ENCODE results near the gene PKMYT1. TPM values are rescaled to one million over a fixed set of nuclear protein-coding genes. Genes with fewer than 3 reads are reported as not detected.

The PKMYT1 gene
- total and polyA plus RNA-seq, 2 of the 4 experiments (the other 2 are of a cell fraction) = 1.8 to 14.9 TPM

GRCh38 chr16:3029491-3030221 lies 49.4 kb upstream of the PKMYT1 start:
- no peak overlapping the region for H3K14ac ChIP-seq (replicated peaks; ENCODE audit: low read depth, low read length)
- no peak overlapping the region for H3K4me3 ChIP-seq (ENCODE audit: insufficient read depth, low read depth, low read length)
- no peak overlapping the region for H3K23ac ChIP-seq (ENCODE audit: low read depth, low read length)
- H4K20me1 ChIP-seq (ENCODE audit: insufficient read depth, low read length) = peaks cover 7% of the 10 kb centered on the region; the same call in 1 of the 2 replicates
- no peaks in the 10 kb centered on the region for H3K79me1 ChIP-seq (ENCODE audit: low read depth in 1 of 2, low read length in 2 of 2)
- H2BK5ac ChIP-seq (ENCODE audit: low read depth, low read length, poor library complexity, severe bottlenecking) = no peak overlapping the region
- no peak overlapping the region; the same call in 2 of the 3 replicates for H2BK15ac ChIP-seq (ENCODE audit: low read depth, low read length)
- no peak overlapping the region for H3K4me2 ChIP-seq (ENCODE audit: low read depth, low read length)
- no peak overlapping the region for H3K9ac ChIP-seq (ENCODE audit: low read depth, low read length)
- in situ Hi-C loops (cut with MboI; ENCODE audit: low sequenced_read_pairs) (no loop called here), dilution Hi-C loops (cut with HindIII; ENCODE audit: low sequenced_read_pairs, unreplicated experiment) (no loop called here), intact Hi-C loops (cut with micrococcal nuclease) (no loop called here)
- DNase-seq (peak; percentile 31), ATAC-seq (ENCODE audit: low read depth) (peak; percentile 33)
- H3K36me3 ChIP-seq (ENCODE audit: control insufficient read depth, insufficient read depth, low read length) = peaks cover 11% of the 10 kb centered on the region; the same call in 1 of the 2 replicates
- WGBS, 2 experiments (ENCODE audit: extremely low coverage in 2 of 2, insufficient read length in 1 of 2) = 15% methylated on average over 48 of the region's 59 CpGs; no CpG with 5 or more reads in 1 of the 2 experiments
- peak overlapping the region; percentile 81 for H2AFZ ChIP-seq (replicated peaks; ENCODE audit: low read length, poor library complexity)
- H3K27ac ChIP-seq (ENCODE audit: insufficient read depth, low read length) = no peak overlapping the region
- no peak overlapping the region for H3K56ac ChIP-seq (ENCODE audit: extremely low read depth, insufficient read depth, low read length)
- H4K5ac ChIP-seq (ENCODE audit: low read depth, low read length) = no peak overlapping the region
- CTCF ChIA-PET = interaction anchor here (0.7 to 1.5 kb wide), 3 partner anchors 16 to 99 kb away, joined by 3 to 4 read pairs (median 3); no protein-coding TSS in a partner anchor
- no TSS peak for BruUV-seq (replicated peaks)
- POLR2A ChIA-PET (ENCODE audit: unreplicated experiment) = no interaction called here
- no peak overlapping the region for H3K18ac ChIP-seq (ENCODE audit: low read depth, low read length)
- no peak overlapping the region; the same call in 1 of the 2 replicates for H4K91ac ChIP-seq (ENCODE audit: insufficient read depth, low read depth, low read length)
- no peak overlapping the region for H2AK5ac ChIP-seq (ENCODE audit: low read depth, low read length)
- H2AK9ac ChIP-seq (replicated peaks; ENCODE audit: low read depth, low read length, poor library complexity) = peak overlapping the region; percentile 79
- no peak for TF ChIP-seq CHD1 (IDR thresholded peaks at IDR 0.05; ENCODE audit: low read depth, low read length)
- TF ChIP-seq FOS (IDR thresholded peaks at IDR 0.05; ENCODE audit: low read depth, low read length) = no peak
- TF ChIP-seq BHLHE40 (IDR thresholded peaks at IDR 0.05; ENCODE audit: low read depth, low read length) = no peak
- no peak; the same call in 1 of the 2 replicates for TF ChIP-seq POLR2A (IDR thresholded peaks at IDR 0.05; ENCODE audit: low read depth, low read length)
- no peak for TF ChIP-seq MAZ (IDR thresholded peaks at IDR 0.05; ENCODE audit: borderline replicate concordance, low read depth, low read length)
- no peak for TF ChIP-seq RAD21 (IDR thresholded peaks at IDR 0.05; ENCODE audit: low read length)
- TF ChIP-seq MAFK (IDR thresholded peaks at IDR 0.05; ENCODE audit: low read depth, low read length) = no peak
- TF ChIP-seq CTCF (conservative IDR thresholded peaks at IDR 0.05; ENCODE audit: low read depth, low read length) = no peak
- TF ChIP-seq RFX5 (IDR thresholded peaks at IDR 0.05; ENCODE audit: low read depth, low read length) = no peak
- TF ChIP-seq ELK1 (IDR thresholded peaks at IDR 0.05; ENCODE audit: borderline replicate concordance, low read depth, low read length) = no peak
- TF ChIP-seq MXI1 (IDR thresholded peaks at IDR 0.05; ENCODE audit: borderline replicate concordance, low read depth, low read length) = no peak
- no peak overlapping the region for H2BK120ac ChIP-seq (ENCODE audit: low read depth, low read length)
- H3K4me1 ChIP-seq (ENCODE audit: control insufficient read depth, insufficient read depth, low read length) = no peaks in the 10 kb centered on the region
- H3K27me3 ChIP-seq (ENCODE audit: control insufficient read depth, insufficient read depth, low read length) = peaks cover 34% of the 10 kb centered on the region
- no peak overlapping the region for H2BK20ac ChIP-seq (ENCODE audit: low read depth, low read length)
- H4K8ac ChIP-seq (ENCODE audit: low read depth in 2 of 2, low read length in 2 of 2) = no peak overlapping the region; a peak in 1 of 4 replicates
- no peaks in the 10 kb centered on the region for H3K9me3 ChIP-seq (ENCODE audit: control insufficient read depth, insufficient read depth, low read length)
- no peaks in the 10 kb centered on the region for H3K9me1 ChIP-seq (ENCODE audit: insufficient read depth, low read length)
- peak overlapping the region; percentile 57; the same call in 1 of the 2 replicates for H3K4ac ChIP-seq (ENCODE audit: low read depth, low read length)
